ENCODE data around the gene KCNA1. TPM values are rescaled to one million over a fixed set of nuclear protein-coding genes. Genes with fewer than 3 reads are reported as not detected.
"Not testable (repeated sequence)": the region's sequence is repeated elsewhere in the genome, so short reads cannot be mapped to it uniquely, and the experiment has no call there.

Gene KCNA1
- not detected for total RNA-seq
- long read RNA-seq: 0 reads

- peak; percentile 31 for DNase-seq
- intact Hi-C loops (cut with DNase I): no loop called here
- peak; percentile 56 to 82 for ATAC-seq
These were observed at the start of gene KCNA1 for GRCh38 chr12:4909734-4910501. TSS of gene KCNA1 (plus strand) at chr12:4909905. CDS start at chr12:4911379, 1,474 bp downstream.

- ATAC-seq (no peak), DNase-seq (no peak)
- intact Hi-C loops (cut with DNase I): no loop called here
These were observed 49.0 kb upstream of the KCNA1 start for GRCh38 chr12:4860741-4861140.

DNA sequence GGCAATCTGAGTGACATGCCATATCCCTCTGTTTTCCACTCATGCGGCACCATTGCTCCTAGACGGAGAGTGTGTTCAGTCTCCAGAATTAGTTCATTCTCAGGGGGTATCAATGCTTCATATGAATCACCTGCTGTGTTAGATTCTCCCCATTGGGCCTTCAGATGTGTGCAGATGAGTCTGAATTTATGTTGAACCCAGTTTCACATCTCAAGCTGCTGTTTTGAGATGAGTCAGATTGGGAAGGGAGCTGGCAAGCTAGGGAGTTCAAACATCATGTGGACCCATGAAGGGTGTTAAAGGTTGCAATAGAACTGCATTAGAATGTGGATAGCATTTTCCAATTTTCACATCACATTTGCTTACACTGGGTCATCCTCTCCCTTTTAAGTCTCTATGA is 46.9 kb upstream of the KCNA1 start:
- intact Hi-C loops (cut with DNase I): no loop called here
- ATAC-seq (no peak), DNase-seq (no peak)

GRCh38 chr12:4864575-4864974 is 45.1 kb upstream of the KCNA1 start:
- intact Hi-C loops (cut with DNase I): no loop called here
- no peak for DNase-seq
- ATAC-seq: no peak

- DNase-seq: no peak
- intact Hi-C loops (cut with DNase I): no loop called here
- ATAC-seq: no peak
These were observed 44.5 kb upstream of the KCNA1 start for GRCh38 chr12:4865246-4865645.

GRCh38 chr12:4866299-4866698 is 43.4 kb upstream of the KCNA1 start:
- intact Hi-C loops (cut with DNase I): no loop called here
- ATAC-seq (no peak), DNase-seq (no peak)

DNA sequence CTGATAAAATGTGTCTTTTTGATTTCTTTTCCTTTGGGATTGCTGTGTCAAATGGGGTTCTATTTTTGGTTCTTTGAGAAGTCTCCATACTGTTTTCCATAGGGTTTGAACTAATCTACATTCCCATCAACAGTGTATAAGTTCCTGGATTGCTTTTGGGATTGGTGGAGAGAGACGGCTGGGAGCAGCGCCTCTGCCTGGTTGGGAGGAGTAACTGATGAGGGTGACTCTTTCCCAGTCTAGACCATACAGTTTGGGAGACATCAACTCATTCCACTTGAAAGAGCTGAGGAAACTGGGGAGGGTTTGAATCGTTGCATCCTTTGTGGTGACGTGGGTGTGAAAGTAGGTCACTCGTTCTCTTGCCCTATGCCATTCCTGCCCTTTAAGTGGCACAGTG is 42.3 kb upstream of the KCNA1 start:
- ATAC-seq (no peak), DNase-seq (no peak)
- intact Hi-C loops (cut with DNase I): no loop called here

GRCh38 chr12:4870423-4870822 is 39.3 kb upstream of the KCNA1 start:
- intact Hi-C loops (cut with DNase I): no loop called here
- ATAC-seq: no peak
- DNase-seq: no peak

GRCh38 chr12:4871514-4871913 is 38.2 kb upstream of the KCNA1 start:
- intact Hi-C loops (cut with DNase I): no loop called here
- ATAC-seq: no peak
- no peak for DNase-seq

DNA sequence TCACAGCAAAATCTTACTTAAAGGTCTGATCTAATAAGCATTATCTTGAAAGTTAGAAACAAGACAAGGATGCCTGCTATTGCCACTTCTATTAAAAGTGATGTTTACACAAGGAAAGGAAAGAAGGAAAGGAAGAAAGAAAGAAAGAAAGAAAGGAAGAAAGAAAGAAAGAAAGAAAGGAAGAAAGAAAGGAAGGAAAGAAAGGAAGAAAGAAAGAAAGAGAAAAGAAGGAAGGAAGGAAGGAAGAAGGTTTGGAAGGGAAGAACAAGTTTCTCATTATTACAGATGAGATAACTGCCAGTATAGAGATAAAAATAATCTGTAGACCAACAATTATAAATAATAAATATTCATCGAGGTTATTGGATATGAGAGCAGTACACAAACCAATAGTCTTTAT is 35.8 kb upstream of the KCNA1 start:
- DNase-seq (no peak), ATAC-seq (no peak)
- intact Hi-C loops (cut with DNase I): no loop called here

- DNase-seq (no peak), ATAC-seq (no peak)
- intact Hi-C loops (cut with DNase I): no loop called here
These were observed 35.0 kb upstream of the KCNA1 start for GRCh38 chr12:4874671-4875070.

DNA sequence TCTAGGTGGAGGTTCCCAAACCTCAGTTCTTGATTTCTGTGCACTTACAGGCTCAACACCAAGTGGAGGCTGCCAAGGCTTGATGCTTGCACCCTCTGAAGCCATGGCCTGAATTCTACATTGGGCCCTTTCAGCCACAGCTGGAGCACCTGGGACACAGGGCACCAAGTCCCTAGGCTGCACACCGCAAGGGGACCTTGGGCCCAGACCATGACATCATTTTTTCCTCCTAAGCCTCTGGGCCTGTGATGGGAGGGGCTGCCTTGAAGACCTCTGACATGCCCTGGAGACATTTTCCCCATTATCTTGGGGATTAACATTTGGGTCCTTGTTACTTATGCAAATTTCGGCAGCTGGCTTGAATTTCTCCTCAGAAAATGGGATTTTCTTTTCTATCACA is 30.2 kb upstream of the KCNA1 start:
- intact Hi-C loops (cut with DNase I); ATAC-seq: not testable (repeated sequence)

DNA sequence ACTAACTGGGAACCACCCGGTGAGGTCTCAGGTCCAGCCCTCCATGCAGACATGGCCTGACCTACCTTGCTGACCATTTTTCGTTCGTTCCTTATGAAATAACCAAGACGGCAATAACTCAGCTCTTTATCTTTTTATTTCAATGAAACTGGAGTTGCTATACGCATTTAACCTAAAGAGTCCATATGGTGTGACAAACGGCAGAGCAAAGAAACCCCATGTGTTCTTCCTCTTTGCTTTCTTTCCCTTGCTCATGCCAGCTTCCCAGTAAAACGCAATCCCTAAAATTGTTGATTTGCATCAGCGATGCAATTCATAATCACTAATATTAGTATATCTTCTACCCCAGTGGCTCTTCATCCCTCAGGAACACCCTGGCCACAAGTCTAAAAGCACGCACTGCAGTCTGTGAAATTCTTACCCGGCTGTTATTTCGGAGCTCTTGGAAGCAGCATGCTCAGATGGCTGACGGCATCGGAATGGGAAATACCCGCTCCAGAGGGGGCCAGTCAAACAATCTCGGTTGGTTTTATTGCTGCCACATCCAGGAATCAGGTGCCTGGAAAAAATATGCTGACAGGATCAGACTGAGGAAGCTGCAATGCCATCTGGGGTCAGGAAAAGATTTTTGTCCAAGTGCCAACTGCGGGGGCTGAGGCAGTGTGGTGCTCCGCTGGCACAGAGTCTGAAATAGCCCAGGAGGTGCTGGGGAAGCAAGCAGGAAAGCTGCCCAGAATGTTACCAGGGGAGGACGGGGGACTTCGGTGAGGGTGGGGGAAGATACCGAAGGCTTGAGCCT is 28.2 kb upstream of the KCNA1 start:
- DNase-seq (peak; percentile 49), ATAC-seq (peak; percentile 85 to 89)
- intact Hi-C loops (cut with DNase I): no loop called here

More for the DNA sequence above, 30.2 kb upstream of the KCNA1 start:
- not testable (repeated sequence) for DNase-seq

DNA sequence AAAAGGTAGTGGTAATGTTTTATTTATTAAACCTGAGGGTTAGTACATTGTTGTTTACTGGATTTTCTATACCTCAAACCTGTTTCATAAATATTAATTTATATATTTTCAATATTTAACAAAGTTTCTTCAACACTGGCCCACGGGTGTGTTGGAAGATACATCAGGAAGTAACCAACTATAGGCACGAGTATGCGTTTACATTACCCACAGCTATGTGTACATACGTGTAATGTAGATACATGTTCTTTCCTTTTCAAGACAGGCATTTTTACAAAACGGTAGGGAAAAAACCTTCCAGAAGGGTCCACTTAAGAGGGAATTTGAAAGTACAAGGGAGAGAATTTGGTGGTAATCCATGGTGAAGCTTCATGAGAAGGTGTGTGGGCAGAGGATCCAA is 17.8 kb upstream of the KCNA1 start:
- intact Hi-C loops (cut with DNase I): no loop called here
- DNase-seq (no peak), ATAC-seq (no peak)

DNA sequence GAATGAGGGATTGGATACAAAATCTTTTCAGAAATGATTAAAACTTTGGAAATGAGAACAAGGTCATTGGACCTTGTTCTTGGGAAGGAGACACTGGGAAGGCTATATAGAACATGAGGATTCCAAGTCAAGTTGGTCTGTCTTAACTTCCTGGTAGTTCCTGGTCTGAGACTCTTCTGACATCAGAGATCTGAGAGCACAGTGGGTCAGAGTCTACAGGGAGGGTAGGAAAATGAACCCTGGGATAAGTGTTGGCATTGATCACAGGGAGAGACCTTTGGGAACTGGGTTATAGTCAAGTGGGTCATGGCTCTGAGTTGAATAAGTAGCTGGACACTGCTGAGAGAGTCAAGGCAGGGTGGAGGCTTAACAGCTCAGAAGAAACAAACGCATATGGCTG is 17.3 kb upstream of the KCNA1 start:
- intact Hi-C loops (cut with DNase I): no loop called here
- ATAC-seq: no peak
- DNase-seq: no peak

DNA sequence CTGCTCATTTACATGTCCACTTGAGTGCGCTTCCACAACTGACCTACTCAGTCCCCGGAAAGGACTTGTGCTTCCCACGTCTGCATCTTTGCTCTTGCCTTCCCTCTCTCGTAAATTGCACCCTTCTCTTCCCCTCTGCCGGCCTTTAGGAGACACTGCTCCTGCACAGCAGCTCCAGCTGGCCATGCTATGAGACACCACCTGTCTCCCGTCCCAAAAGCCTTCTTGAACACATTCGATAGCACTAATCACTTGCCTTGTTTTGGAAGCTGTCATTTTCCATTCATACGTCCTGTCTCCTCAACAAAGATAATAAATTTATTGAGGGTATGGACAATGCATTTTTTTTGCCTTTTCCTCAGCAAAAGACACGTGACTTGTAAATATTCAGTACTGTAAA is 15.7 kb upstream of the KCNA1 start:
- intact Hi-C loops (cut with DNase I): no loop called here
- ATAC-seq (no peak), DNase-seq (no peak)

DNA sequence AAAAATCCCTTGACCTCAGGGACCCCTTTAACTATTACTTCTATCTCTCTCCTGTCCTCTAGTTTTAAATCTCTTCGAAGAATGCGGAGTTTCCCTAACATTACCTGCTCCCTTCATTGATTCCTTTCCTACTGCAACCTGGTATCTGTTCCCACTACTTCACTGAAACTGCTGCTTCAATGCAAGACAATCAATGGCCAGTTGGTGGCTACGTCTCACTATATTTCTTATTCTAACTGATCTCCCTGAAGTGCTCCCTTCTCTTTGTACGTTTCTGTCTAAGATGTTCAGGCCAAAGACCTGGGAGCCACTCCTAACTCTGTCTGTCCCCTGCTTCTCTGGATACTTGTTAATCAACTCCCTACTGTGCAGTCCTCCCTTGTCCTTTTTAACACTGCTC is 10.3 kb upstream of the KCNA1 start:
- ATAC-seq (no peak), DNase-seq (no peak)
- intact Hi-C loops (cut with DNase I): no loop called here

DNA sequence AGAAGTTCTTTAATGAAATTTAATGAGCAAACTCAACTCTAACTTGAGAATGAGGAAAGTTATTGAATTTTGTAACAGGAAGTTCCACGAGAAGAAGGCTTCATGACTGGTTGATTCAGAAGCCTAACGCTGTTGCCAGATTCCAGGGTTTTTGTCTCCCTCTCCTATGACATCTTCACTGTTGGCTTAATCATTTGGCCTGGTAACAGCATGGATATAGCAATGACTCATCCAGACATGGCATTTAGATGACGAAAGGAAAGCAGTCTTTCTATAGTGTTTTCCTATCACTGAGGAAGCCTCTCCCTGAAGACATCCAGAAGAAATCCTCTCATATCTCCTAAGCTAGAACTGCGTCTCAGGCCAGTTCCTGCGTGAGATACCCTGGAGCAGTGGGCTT is 9.4 kb upstream of the KCNA1 start:
- DNase-seq: no peak
- peak in 1 of 2 donors; percentile 66 for ATAC-seq
- intact Hi-C loops (cut with DNase I): no loop called here

GRCh38 chr12:4905316-4905715 is 4.4 kb upstream of the KCNA1 start:
- intact Hi-C loops (cut with DNase I): no loop called here
- ATAC-seq: no peak
- DNase-seq: no peak

DNA sequence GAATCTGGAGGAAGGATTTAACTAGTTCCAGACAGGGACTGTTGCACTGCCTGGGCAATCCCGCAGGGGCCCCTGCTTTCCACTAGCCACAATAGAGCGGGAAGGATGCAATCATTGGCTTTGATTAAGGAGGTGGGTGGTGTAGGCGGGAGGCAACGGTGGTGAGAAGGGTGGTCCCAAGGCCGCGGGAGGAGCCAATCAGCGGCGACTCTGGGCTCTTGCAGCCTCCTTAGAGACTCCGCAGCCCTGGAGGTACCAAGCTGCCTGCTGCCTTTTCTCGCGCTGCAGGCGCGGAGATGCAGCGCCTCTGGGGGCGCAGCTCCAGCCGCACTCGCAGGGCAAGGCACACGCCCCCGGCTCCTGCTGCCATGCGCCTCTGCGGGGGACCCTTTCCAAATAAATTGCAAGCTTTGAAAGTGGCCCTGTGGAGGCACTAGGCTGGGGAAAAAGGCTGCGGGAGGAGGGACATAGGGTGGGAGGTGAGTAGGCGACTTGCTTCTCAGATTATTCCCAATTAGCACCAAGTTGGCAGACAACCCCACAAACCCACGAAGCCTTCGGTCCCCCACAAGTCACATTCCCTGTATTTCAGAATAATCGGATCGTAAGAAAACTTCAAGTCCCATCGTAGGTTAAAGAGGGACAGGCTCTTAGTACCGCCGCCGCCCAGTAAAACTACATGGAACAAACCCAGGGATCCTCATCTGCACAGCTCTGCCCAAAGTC is 858 bp upstream of the KCNA1 start:
- ATAC-seq (peak; percentile 12 to 18), DNase-seq (no peak)
- intact Hi-C loops (cut with DNase I): no loop called here

All from left cardiac atrium (tissue), 4 donors.